ENCODE results near the gene GFY.

DNA sequence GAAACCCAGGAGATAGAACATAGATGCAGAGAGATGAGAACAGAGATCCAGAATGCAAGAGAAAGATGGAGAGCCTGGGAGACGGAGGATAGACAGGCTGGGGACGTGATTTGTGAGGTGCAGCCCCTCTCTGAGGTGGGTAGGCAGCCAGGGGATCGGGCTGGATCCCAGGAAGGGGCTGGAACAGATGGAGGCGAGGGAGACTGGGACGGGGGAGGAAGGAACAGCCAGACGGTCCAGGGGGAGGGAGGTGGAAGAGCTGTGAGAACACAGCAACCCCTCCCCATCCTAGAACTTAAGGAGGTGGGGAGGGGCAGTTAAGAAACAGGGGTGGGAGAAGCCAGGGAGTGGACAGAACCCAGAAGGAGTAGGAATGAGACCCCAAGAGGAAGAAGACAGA, 13.1 kb downstream of the GFY start:
- TF ChIP-seq, protein P1, sequence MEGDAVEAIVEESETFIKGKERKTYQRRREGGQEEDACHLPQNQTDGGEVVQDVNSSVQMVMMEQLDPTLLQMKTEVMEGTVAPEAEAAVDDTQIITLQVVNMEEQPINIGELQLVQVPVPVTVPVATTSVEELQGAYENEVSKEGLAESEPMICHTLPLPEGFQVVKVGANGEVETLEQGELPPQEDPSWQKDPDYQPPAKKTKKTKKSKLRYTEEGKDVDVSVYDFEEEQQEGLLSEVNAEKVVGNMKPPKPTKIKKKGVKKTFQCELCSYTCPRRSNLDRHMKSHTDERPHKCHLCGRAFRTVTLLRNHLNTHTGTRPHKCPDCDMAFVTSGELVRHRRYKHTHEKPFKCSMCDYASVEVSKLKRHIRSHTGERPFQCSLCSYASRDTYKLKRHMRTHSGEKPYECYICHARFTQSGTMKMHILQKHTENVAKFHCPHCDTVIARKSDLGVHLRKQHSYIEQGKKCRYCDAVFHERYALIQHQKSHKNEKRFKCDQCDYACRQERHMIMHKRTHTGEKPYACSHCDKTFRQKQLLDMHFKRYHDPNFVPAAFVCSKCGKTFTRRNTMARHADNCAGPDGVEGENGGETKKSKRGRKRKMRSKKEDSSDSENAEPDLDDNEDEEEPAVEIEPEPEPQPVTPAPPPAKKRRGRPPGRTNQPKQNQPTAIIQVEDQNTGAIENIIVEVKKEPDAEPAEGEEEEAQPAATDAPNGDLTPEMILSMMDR (IDR thresholded peaks at IDR 0.05) = no peak
- TF ChIP-seq EP300 (IDR thresholded peaks at IDR 0.05; ENCODE audit: low read depth) = no peak
- no peak for TF ChIP-seq POLR2A (IDR thresholded peaks at IDR 0.05)
- TF ChIP-seq POLR2AphosphoS5 (IDR thresholded peaks at IDR 0.05) = no peak
